Duodenal mucosa (tissue), 2 donors: Measurements from ENCODE around the gene LOXHD1.

Experiments used
- H3K27ac ChIP-seq: one replicate; pipeline ENCODE4 v1.7.0; 2013; ENCODE audit warnings: low read depth, low read length
- H3K27me3 ChIP-seq, 2 donors: one replicate each; pipeline ENCODE4 v1.7.0; 2013; ENCODE audit warnings: low read length in 2 of 2, control low read depth in 1 of 2; ENCODE audit not compliant: insufficient read depth in 2 of 2, control insufficient read depth in 1 of 2
- H3K36me3 ChIP-seq, 2 donors: one replicate each; pipeline ENCODE4 v1.7.0; 2013; ENCODE audit warnings: low read length in 2 of 2, control low read depth in 1 of 2; ENCODE audit not compliant: insufficient read depth in 2 of 2, control insufficient read depth in 1 of 2
- H3K4me1 ChIP-seq, 2 donors: one replicate each; pipeline ENCODE4 v1.7.0; 2013; ENCODE audit warnings: low read length in 2 of 2, control low read depth in 1 of 2; ENCODE audit not compliant: insufficient read depth in 2 of 2, control insufficient read depth in 1 of 2
- H3K4me3 ChIP-seq, 2 donors: one replicate each; pipeline ENCODE4 v1.7.0; 2013; ENCODE audit warnings: low read length in 2 of 2, low read depth in 1 of 2
- H3K9ac ChIP-seq, 2 donors: one replicate each; pipeline ENCODE4 v1.7.0; 2013; ENCODE audit warnings: low read length in 2 of 2, low read depth in 1 of 2
- H3K9me3 ChIP-seq, 2 donors: one replicate each; pipeline ENCODE4 v1.7.0; 2013; ENCODE audit warnings: low read length in 2 of 2, control low read depth in 1 of 2; ENCODE audit not compliant: control insufficient read depth in 1 of 2

Gene LOXHD1

GRCh38 chr18:46686186-46686585 is 29.2 kb upstream of the LOXHD1 start:
- Histone ChIP-seq H3K36me3 (no peaks in the 10 kb centered on the region), H3K9me3 (no peaks in the 10 kb centered on the region), H3K27me3 (no peaks in the 10 kb centered on the region)

GRCh38 chr18:46683252-46683651 is 26.2 kb upstream of the LOXHD1 start:
- no peaks in the 10 kb centered on the region for H3K36me3 ChIP-seq
- H3K9me3 ChIP-seq = no peaks in the 10 kb centered on the region
- no peaks in the 10 kb centered on the region for H3K27me3 ChIP-seq
- H3K4me1 ChIP-seq = no peaks in the 10 kb centered on the region
- no peak overlapping the region for H3K4me3 ChIP-seq
- no peak overlapping the region for H3K27ac ChIP-seq
- no peak overlapping the region for H3K9ac ChIP-seq

More at GRCh38 chr18:46686186-46686585, 29.2 kb upstream of the LOXHD1 start:
- Histone ChIP-seq H3K4me1 (no peaks in the 10 kb centered on the region), H3K4me3 (no peak overlapping the region), H3K27ac (no peak overlapping the region), H3K9ac (no peak overlapping the region)

- no peaks in the 10 kb centered on the region for H3K27me3 ChIP-seq
- H3K9me3 ChIP-seq = no peaks in the 10 kb centered on the region
- no peaks in the 10 kb centered on the region for H3K36me3 ChIP-seq
- H3K27ac ChIP-seq = no peak overlapping the region
- H3K4me3 ChIP-seq = no peak overlapping the region
- no peaks in the 10 kb centered on the region for H3K4me1 ChIP-seq
- no peak overlapping the region for H3K9ac ChIP-seq
These were observed 24.0 kb upstream of the LOXHD1 start for GRCh38 chr18:46680784-46681695.

- Histone ChIP-seq H3K9me3 (no peaks in the 10 kb centered on the region), H3K27me3 (no peaks in the 10 kb centered on the region), H3K4me1 (no peaks in the 10 kb centered on the region), H3K27ac (no peak overlapping the region), H3K9ac (no peak overlapping the region), H3K36me3 (no peaks in the 10 kb centered on the region), H3K4me3 (no peak overlapping the region)
These were observed 23.0 kb upstream of the LOXHD1 start for GRCh38 chr18:46679846-46680598.

DNA sequence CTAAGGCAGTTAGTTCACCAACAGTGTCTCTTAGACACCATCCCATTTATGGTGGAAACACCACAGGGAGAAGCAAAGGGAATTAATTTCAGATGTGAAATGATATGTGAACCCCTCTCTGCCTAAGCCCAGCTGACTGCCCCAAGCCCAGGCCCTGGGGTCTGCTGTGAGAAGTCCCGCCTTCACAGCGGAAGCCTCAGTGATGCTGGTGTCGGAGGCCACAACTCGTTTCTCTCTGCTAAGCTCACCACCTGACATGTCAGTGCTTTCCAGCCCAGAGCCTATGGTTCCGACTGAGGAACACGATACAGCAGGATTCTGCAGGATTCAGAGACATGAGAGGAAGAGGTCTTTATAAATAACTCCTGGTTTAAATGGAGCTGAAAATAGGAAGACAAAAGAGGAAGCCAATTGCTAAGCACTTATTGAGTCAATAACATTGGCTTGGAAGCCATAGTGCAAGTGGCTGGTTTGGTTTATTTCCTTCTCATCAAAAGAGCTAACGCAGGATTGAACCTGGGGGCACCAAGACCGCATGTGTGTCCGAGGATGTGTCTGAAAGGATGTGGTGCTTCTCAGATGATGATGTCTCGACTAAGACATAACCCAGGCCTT is 21.9 kb upstream of the LOXHD1 start:
- Histone ChIP-seq H3K4me1 (no peaks in the 10 kb centered on the region), H3K4me3 (no peak overlapping the region), H3K27ac (no peak overlapping the region), H3K27me3 (no peaks in the 10 kb centered on the region), H3K9ac (no peak overlapping the region), H3K36me3 (no peaks in the 10 kb centered on the region), H3K9me3 (no peaks in the 10 kb centered on the region)

DNA sequence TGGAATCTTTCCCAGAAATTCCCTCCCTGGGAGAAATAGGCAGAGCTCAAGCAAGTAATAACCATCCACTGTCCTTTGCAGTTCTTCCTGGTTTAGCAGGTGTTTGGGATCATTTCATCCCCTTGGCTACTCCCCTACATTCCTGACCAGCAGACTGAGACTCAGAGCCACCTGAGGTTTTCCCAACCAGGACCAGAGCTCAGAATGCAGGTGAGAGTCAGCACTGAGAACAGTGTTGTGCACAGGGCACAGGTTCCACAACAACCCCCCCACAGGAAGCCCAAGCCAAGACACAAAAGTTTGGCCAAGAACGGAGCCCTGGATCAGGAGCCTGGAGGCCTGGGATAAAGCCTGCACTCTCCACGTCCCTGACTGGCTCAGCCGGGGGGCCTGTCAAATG is 21.0 kb upstream of the LOXHD1 start:
- Histone ChIP-seq H3K9ac (no peak overlapping the region), H3K4me3 (no peak overlapping the region), H3K27me3 (no peaks in the 10 kb centered on the region), H3K9me3 (no peaks in the 10 kb centered on the region), H3K36me3 (no peaks in the 10 kb centered on the region), H3K27ac (no peak overlapping the region), H3K4me1 (no peaks in the 10 kb centered on the region)

- H3K9me3 ChIP-seq = no peaks in the 10 kb centered on the region
- no peak overlapping the region for H3K27ac ChIP-seq
- H3K4me3 ChIP-seq = no peak overlapping the region
- H3K27me3 ChIP-seq = no peaks in the 10 kb centered on the region
- H3K9ac ChIP-seq = no peak overlapping the region
- H3K36me3 ChIP-seq = no peaks in the 10 kb centered on the region
- H3K4me1 ChIP-seq = no peaks in the 10 kb centered on the region
These were observed 20.6 kb upstream of the LOXHD1 start for GRCh38 chr18:46677611-46678010.

GRCh38 chr18:46676182-46676835 is 19.3 kb upstream of the LOXHD1 start:
- Histone ChIP-seq H3K4me3 (no peak overlapping the region), H3K9ac (no peak overlapping the region), H3K27ac (no peak overlapping the region), H3K36me3 (no peaks in the 10 kb centered on the region), H3K4me1 (no peaks in the 10 kb centered on the region), H3K9me3 (no peaks in the 10 kb centered on the region), H3K27me3 (no peaks in the 10 kb centered on the region)

DNA sequence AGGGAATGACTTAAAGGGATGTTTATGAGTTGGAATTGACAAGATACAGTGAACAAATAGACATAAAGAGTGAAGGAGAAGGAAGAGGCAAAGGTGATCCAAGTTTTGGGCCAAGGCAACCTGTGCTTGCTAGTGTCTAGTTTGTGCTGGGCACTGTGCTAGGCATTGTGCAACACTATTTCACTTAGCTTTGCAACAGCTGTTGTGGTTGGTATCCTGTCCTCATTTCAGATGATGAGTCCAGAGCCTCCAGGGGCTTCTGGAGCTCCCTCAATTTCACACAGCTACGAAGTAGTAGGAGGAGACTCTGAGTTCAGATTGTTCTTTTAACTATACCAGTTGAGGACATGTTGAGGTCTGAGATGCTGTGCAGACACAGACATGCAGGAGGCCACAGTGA is 18.1 kb upstream of the LOXHD1 start:
- H3K36me3 ChIP-seq = no peaks in the 10 kb centered on the region
- H3K27me3 ChIP-seq = no peaks in the 10 kb centered on the region
- H3K27ac ChIP-seq = no peak overlapping the region
- no peaks in the 10 kb centered on the region for H3K4me1 ChIP-seq
- H3K9ac ChIP-seq = no peak overlapping the region
- H3K4me3 ChIP-seq = no peak overlapping the region
- no peaks in the 10 kb centered on the region for H3K9me3 ChIP-seq
